ENCODE data around the gene SLC23A3. TPM values are rescaled to one million over a fixed set of nuclear protein-coding genes. Genes with fewer than 3 reads are reported as not detected.

SLC23A3 gene
- total and polyA plus RNA-seq, 9 of the 15 experiments (the other 6 are each of a cell fraction or from before 2014, with no cell fraction given), result 0.06 to 0.64 (median 0.16) TPM

DNA sequence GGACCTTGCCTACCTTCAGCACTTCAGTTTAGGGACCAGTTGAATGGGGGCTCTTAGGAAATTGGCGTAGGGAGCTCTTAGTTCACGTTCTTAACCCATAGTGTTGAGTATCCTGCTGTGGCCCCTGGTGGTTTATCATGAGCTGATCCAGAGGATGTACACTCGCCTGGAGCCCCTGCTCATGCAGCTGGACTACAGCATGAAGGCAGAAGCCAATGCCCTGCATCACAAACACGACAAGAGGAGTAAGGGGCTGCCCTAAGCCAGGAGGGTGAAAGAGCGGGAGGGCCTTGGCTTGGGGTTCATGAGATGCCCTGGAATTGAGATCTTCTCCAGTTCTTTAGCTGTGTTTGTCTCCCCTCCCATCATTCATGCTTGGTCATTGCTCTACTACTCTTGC is 11.1 kb upstream of the SLC23A3 start:
- peaks cover 62% of the 10 kb centered on the region; the same call in 2 of the 3 replicates for H3K36me3 ChIP-seq (ENCODE audit: control insufficient read depth, insufficient read depth, low read length)
- no peak overlapping the region for H3K4me3 ChIP-seq
- ChIA-PET POLR2A (interaction anchor here (0.5 to 1.2 kb wide), 4 partner anchors 22 to 187 kb away, joined by 3 to 4 read pairs (median 3); partner anchors contain the start of gene ZFAND2B), CTCF (ENCODE audit: low intra/inter-chr PET ratio) (no interaction called here)
- peaks cover 36% of the 10 kb centered on the region for H3K79me2 ChIP-seq (ENCODE audit: control insufficient read depth, insufficient read depth, low read length)
- ATAC-seq (no peak), DNase-seq (ENCODE audit: extremely low read depth in 1 of 4, low spot score in 3 of 4) (no peak), FAIRE-seq (no peak)
- H3K9me1 ChIP-seq (ENCODE audit: control insufficient read depth, insufficient read depth, low read length), result no peaks in the 10 kb centered on the region
- no TSS peak for BruUV-seq (replicated peaks)
- no peak overlapping the region for H3K9ac ChIP-seq (ENCODE audit: insufficient read depth in 1 of 2, low read depth in 2 of 2, low read length in 2 of 2)
- H2AFZ ChIP-seq (ENCODE audit: low read depth, low read length), result no peak overlapping the region
- no peaks in the 10 kb centered on the region for H3K27me3 ChIP-seq (ENCODE audit: control insufficient read depth in 2 of 2, insufficient read depth in 2 of 2, low read length in 2 of 2)
- H3K27ac ChIP-seq (ENCODE audit: extremely low read depth, low read depth, low read length), result no peak overlapping the region
- TF ChIP-seq NR2F6 (CRISPR knock-in tag; IDR thresholded peaks at IDR 0.05) (no peak), ZNF766 (CRISPR knock-in tag; conservative IDR thresholded peaks at IDR 0.05) (no peak), TEAD2 (tag; IDR thresholded peaks at IDR 0.05) (no peak), BRCA1 (IDR thresholded peaks at IDR 0.05) (no peak), BRCA1 (CRISPR knock-in tag; IDR thresholded peaks at IDR 0.05) (no peak), TRIM28 (IDR thresholded peaks at IDR 0.05) (no peak), ZNF384 (IDR thresholded peaks at IDR 0.05; ENCODE audit: low read depth, low read length) (no peak), XRCC4 (IDR thresholded peaks at IDR 0.05; ENCODE audit: extremely low read depth, insufficient read depth, insufficient read length) (no peak)
- in situ Hi-C loops (cut with MboI) (no loop called here), intact Hi-C loops (cut with micrococcal nuclease) (no loop called here)
- H3K4me1 ChIP-seq (replicated peaks in 1 of 2; ENCODE audit: control insufficient read depth in 2 of 2, insufficient read depth in 2 of 2, low read length in 2 of 2), result peaks cover 8 to 22% of the 10 kb centered on the region in 2 experiments; a peak in 4 of 5 replicates
- no peaks in the 10 kb centered on the region for H4K20me1 ChIP-seq (replicated peaks; ENCODE audit: control insufficient read depth, insufficient read depth, low read length)
- 89% methylated on average over 3 of the region's 5 CpGs for WGBS (ENCODE audit: insufficient coverage, low coverage, missing lambda C conversion rate)
- H3K4me2 ChIP-seq (ENCODE audit: insufficient read depth, low read length), result no peak overlapping the region
- H3K9me3 ChIP-seq (replicated peaks; ENCODE audit: control insufficient read depth, insufficient read depth, low read depth, low read length), result no peaks in the 10 kb centered on the region
